Caco-2 (cell line): ENCODE results near the gene FBXW9. TPM values are rescaled to one million over a fixed set of nuclear protein-coding genes. Genes with fewer than 3 reads are reported as not detected.
A peak's percentile ranks its signal among the peaks of the same experiment; 100 is the strongest.
"Not testable (repeated sequence)": the region's sequence is repeated elsewhere in the genome, so short reads cannot be mapped to it uniquely, and the experiment has no call there.

Experiments used
- BruUV-seq: library from RNA; stranded (reverse); fragments of 400-500 nt; replicated peaks from 2 replicates; lab custom pipeline; 2021; lab: Mats Ljungman, UMichigan
- CTCF ChIA-PET: fragments of 300-600 bp; sonication (Branson Sonifier 250); formaldehyde crosslinking; loops from one replicate; lab custom pipeline; 2022; ENCODE audit warnings: antibody characterized with exemption; lab: Charles Lee
- POLR2A ChIA-PET: fragments of 300-600 bp; sonication (Branson Sonifier 250); formaldehyde crosslinking; loops from one replicate; lab custom pipeline; 2022; ENCODE audit warnings: antibody characterized with exemption; lab: Charles Lee
- DNase-seq, 2 experiments: peaks; one replicate each; pipeline versions ENCODE4 v3.0.0 to v3.0.0-alpha.2; 2020 to 2022
- H3K27me3 ChIP-seq: replicated peaks from 2 replicates; pipeline ENCODE4 v1.6.0; 2011; ENCODE audit warnings: low read length; ENCODE audit not compliant: control insufficient read depth, insufficient read depth
- H3K36me3 ChIP-seq: 2 replicates; pipeline ENCODE4 v1.5.1; 2011; ENCODE audit warnings: low read length; ENCODE audit not compliant: control insufficient read depth, insufficient read depth
- H3K4me1 ChIP-seq: fragments of 250-450 bp; sonication (Bioruptor Pico); 2 replicates; pipeline ENCODE4 v1.5.1; 2020; ENCODE audit warnings: mild to moderate bottlenecking
- H3K4me3 ChIP-seq: 2 replicates; pipeline ENCODE4 v1.5.1; 2011; ENCODE audit warnings: low read depth, mild to moderate bottlenecking, control low read depth, low read length
- H3K9me3 ChIP-seq: fragments of 250-450 bp; sonication (Bioruptor Pico); 2 replicates; pipeline ENCODE4 v1.5.1; 2020; ENCODE audit warnings: mild to moderate bottlenecking, moderate library complexity
- H3K27ac Mint-ChIP-seq: one replicate; pipeline ENCODE4 v1.8.0; 2022; ENCODE audit warnings: mixed read lengths; ENCODE audit not compliant: unreplicated experiment
- H3K27me3 Mint-ChIP-seq: one replicate; pipeline ENCODE4 v1.8.0; 2022; ENCODE audit warnings: mixed read lengths; ENCODE audit not compliant: insufficient read depth, unreplicated experiment
- H3K36me3 Mint-ChIP-seq: one replicate; pipeline ENCODE4 v1.8.0; 2022; ENCODE audit warnings: mild to moderate bottlenecking, mixed read lengths; ENCODE audit not compliant: insufficient read depth, unreplicated experiment
- H3K4me1 Mint-ChIP-seq: one replicate; pipeline ENCODE4 v1.8.0; 2022; ENCODE audit warnings: low read depth, mixed read lengths; ENCODE audit not compliant: unreplicated experiment
- H3K4me3 Mint-ChIP-seq: one replicate; pipeline ENCODE4 v1.8.0; 2022; ENCODE audit warnings: mild to moderate bottlenecking, moderate library complexity, mixed read lengths; ENCODE audit not compliant: unreplicated experiment
- H3K9me3 Mint-ChIP-seq: one replicate; pipeline ENCODE4 v1.8.0; 2022; ENCODE audit warnings: mixed read lengths; ENCODE audit not compliant: unreplicated experiment
- intact Hi-C: fragments of 100-400 bp; cut with micrococcal nuclease; formaldehyde crosslinking; loops from one replicate; pipeline ENCODE4 v1.10.0; 2022; ENCODE audit not compliant: unreplicated experiment
- total RNA-seq: library from RNA; stranded (reverse); gene quantifications from 2 replicates; pipeline ENCODE4 v1.2.3, GENCODE V29; 2022
- TF ChIP-seq, protein P1 (sequence below), 2 experiments: fragments of 200-600 bp in 1 of 2; IDR thresholded peaks; 1 replicate in 1 of 2; 2 replicates in 1 of 2; pipeline versions ENCODE4 v1.5.1 to v1.8.0; 2011 to 2022; ENCODE audit warnings: antibody characterized with exemption in 1 of 2, control low read depth in 1 of 2, inconsistent platforms in 1 of 2, low read depth in 1 of 2, low read length in 1 of 2, mild to moderate bottlenecking in 1 of 2, moderate library complexity in 1 of 2; ENCODE audit not compliant: insufficient read depth in 1 of 2, severe bottlenecking in 1 of 2, unreplicated experiment in 1 of 2

FBXW9 gene
- total RNA-seq, 1 experiment from 2014 or later = 8.3 TPM

- no peaks in the 10 kb centered on the region for H3K4me1 Mint-ChIP-seq
- Histone ChIP-seq H3K36me3 (peaks cover 3% of the 10 kb centered on the region; the same call in 1 of the 2 replicates), H3K9me3 (no peaks in the 10 kb centered on the region), H3K27me3 (no peaks in the 10 kb centered on the region), H3K4me1 (no peaks in the 10 kb centered on the region), H3K4me3 (no peak overlapping the region)
- ChIA-PET CTCF (no interaction called here), POLR2A (no interaction called here)
- TF ChIP-seq, protein P1, sequence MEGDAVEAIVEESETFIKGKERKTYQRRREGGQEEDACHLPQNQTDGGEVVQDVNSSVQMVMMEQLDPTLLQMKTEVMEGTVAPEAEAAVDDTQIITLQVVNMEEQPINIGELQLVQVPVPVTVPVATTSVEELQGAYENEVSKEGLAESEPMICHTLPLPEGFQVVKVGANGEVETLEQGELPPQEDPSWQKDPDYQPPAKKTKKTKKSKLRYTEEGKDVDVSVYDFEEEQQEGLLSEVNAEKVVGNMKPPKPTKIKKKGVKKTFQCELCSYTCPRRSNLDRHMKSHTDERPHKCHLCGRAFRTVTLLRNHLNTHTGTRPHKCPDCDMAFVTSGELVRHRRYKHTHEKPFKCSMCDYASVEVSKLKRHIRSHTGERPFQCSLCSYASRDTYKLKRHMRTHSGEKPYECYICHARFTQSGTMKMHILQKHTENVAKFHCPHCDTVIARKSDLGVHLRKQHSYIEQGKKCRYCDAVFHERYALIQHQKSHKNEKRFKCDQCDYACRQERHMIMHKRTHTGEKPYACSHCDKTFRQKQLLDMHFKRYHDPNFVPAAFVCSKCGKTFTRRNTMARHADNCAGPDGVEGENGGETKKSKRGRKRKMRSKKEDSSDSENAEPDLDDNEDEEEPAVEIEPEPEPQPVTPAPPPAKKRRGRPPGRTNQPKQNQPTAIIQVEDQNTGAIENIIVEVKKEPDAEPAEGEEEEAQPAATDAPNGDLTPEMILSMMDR (IDR thresholded peaks at IDR 0.05; ENCODE audit: insufficient read depth in 1 of 2, low read depth in 1 of 2, low read length in 1 of 2, severe bottlenecking in 1 of 2, unreplicated experiment in 1 of 2) = no peak
- peaks cover 33% of the 10 kb centered on the region for H3K36me3 Mint-ChIP-seq
- H3K9me3 Mint-ChIP-seq = no peaks in the 10 kb centered on the region
- peak overlapping the region; percentile 38 for H3K4me3 Mint-ChIP-seq
- no peak overlapping the region for H3K27ac Mint-ChIP-seq
- no TSS peak for BruUV-seq
- H3K27me3 Mint-ChIP-seq = no peaks in the 10 kb centered on the region
- intact Hi-C loops = no loop called here
- no peak for DNase-seq
Observed at GRCh38 chr19:12698138-12698537, 1.7 kb upstream of the FBXW9 start.

GRCh38 chr19:12697425-12697824 lies 994 bp upstream of the FBXW9 start:
- H3K9me3 ChIP-seq, H3K36me3 ChIP-seq, H3K4me1 Mint-ChIP-seq, POLR2A ChIA-PET, BruUV-seq, H3K9me3 Mint-ChIP-seq, intact Hi-C loops, CTCF ChIA-PET, DNase-seq, H3K4me3 ChIP-seq, H3K27ac Mint-ChIP-seq, H3K4me1 ChIP-seq, H3K27me3 Mint-ChIP-seq, H3K27me3 ChIP-seq: not testable (repeated sequence)
- peaks cover 27% of the 10 kb centered on the region for H3K36me3 Mint-ChIP-seq
- peak overlapping the region; percentile 81 for H3K4me3 Mint-ChIP-seq

GRCh38 chr19:12695997-12696365 lies 450 bp downstream of the FBXW9 start:
- H3K27me3 ChIP-seq = no peaks in the 10 kb centered on the region
- H3K4me1 ChIP-seq = no peaks in the 10 kb centered on the region
- Mint-ChIP-seq H3K4me1 (no peaks in the 10 kb centered on the region), H3K4me3 (peak overlapping the region; percentile 81), H3K27me3 (no peaks in the 10 kb centered on the region), H3K9me3 (no peaks in the 10 kb centered on the region), H3K27ac (peak overlapping the region; percentile 87), H3K36me3 (peaks cover 13% of the 10 kb centered on the region)
- H3K4me3 ChIP-seq = peak overlapping the region; percentile 100
- H3K36me3 ChIP-seq = peaks cover 1% of the 10 kb centered on the region; the same call in 1 of the 2 replicates
- intact Hi-C loops = no loop called here
- ChIA-PET CTCF (no interaction called here), POLR2A (interaction anchor here (0.6 kb wide), 1 partner anchor 162 kb away, joined by 4 read pairs; no protein-coding TSS in a partner anchor)
- BruUV-seq = no TSS peak
- DNase-seq = no peak
- TF ChIP-seq, protein P1 (IDR thresholded peaks at IDR 0.05; ENCODE audit: insufficient read depth in 1 of 2, low read depth in 1 of 2, low read length in 1 of 2, severe bottlenecking in 1 of 2, unreplicated experiment in 1 of 2) = no peak
- no peaks in the 10 kb centered on the region for H3K9me3 ChIP-seq

- Mint-ChIP-seq H3K9me3 (no peaks in the 10 kb centered on the region), H3K27ac (no peak overlapping the region), H3K27me3 (no peaks in the 10 kb centered on the region), H3K4me1 (no peaks in the 10 kb centered on the region), H3K36me3 (peaks cover 9% of the 10 kb centered on the region), H3K4me3 (peak overlapping the region; percentile 81)
- CTCF ChIA-PET = no interaction called here
- intact Hi-C loops = no loop called here
- Histone ChIP-seq H3K4me3 (peak overlapping the region; percentile 100), H3K36me3 (peaks cover 1% of the 10 kb centered on the region; the same call in 1 of the 2 replicates), H3K27me3 (no peaks in the 10 kb centered on the region), H3K9me3 (no peaks in the 10 kb centered on the region), H3K4me1 (no peaks in the 10 kb centered on the region)
- no peak for DNase-seq
- TF ChIP-seq, protein P1 (IDR thresholded peaks at IDR 0.05; ENCODE audit: insufficient read depth in 1 of 2, low read depth in 1 of 2, low read length in 1 of 2, severe bottlenecking in 1 of 2, unreplicated experiment in 1 of 2) = no peak
- BruUV-seq = TSS peak; percentile 13
- POLR2A ChIA-PET = no interaction called here
Observed at GRCh38 chr19:12695514-12695913, 917 bp downstream of the FBXW9 start.
